GM19438 (cell line): ENCODE measurements around the gene PTGDR2.
A peak's percentile ranks its signal among the peaks of the same experiment; 100 is the strongest.
"Not testable (repeated sequence)": the region's sequence is repeated elsewhere in the genome, so short reads cannot be mapped to it uniquely, and the experiment has no call there.

ENCODE experiments used
- ATAC-seq: cut with Tn5 transposase; IDR thresholded peaks from one replicate; pipeline ENCODE4 v1.9.1; 2021; ENCODE audit warnings: low read depth; ENCODE audit not compliant: unreplicated experiment

The PTGDR2 gene

GRCh38 chr11:60844045-60844869 lies 11.5 kb downstream of the PTGDR2 start:
- ATAC-seq = no peak

- ATAC-seq = no peak
Observed at GRCh38 chr11:60842668-60843600, 12.8 kb downstream of the PTGDR2 start.

- peak; percentile 79 for ATAC-seq
Observed at GRCh38 chr11:60841797-60842667, 13.7 kb downstream of the PTGDR2 start, which contains the start of gene CCDC86. Gene CCDC86, plus strand, starts transcription at chr11:60842113. Its CDS starts 12 bp downstream, at chr11:60842125.

- no peak for ATAC-seq
Observed at GRCh38 chr11:60840470-60841430, 15.0 kb downstream of the PTGDR2 start.

DNA sequence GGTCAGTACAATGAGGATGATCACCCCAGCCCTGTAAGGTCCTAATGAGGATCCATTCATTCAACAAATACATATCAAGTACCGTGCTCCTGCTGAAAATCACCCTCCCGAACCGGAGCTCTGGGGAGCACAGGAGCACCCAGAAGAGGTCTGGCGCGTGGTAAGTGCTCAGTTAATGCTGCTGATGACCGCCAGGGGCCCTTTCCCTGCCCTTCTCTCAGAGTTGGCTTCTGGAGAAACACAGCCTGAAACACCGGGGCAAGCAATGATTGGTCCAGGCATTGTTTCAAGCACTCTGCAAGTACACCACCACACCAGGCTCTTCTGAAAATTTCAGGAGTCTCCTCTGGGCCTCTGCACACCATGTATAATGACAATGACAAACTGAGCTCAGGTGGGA lies 17.6 kb downstream of the PTGDR2 start:
- ATAC-seq = no peak

- no peak for ATAC-seq
Observed at GRCh38 chr11:60836866-60837515, 18.8 kb downstream of the PTGDR2 start.

DNA sequence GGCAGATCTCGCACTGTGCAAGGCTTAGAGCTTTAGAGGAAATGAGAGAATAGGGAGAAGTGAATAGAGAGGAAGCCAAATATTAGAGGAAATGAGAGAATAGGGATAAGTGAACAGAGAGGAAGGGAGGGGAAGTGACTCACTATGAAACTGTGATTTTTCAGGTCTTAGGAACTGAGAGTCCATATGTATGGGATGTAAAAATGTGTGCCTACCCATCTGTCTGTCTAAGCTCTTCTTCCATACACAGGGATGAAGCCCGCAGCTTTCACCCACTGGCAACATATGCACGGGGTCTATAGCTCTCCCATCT lies 20.3 kb downstream of the PTGDR2 start:
- no peak for ATAC-seq

DNA sequence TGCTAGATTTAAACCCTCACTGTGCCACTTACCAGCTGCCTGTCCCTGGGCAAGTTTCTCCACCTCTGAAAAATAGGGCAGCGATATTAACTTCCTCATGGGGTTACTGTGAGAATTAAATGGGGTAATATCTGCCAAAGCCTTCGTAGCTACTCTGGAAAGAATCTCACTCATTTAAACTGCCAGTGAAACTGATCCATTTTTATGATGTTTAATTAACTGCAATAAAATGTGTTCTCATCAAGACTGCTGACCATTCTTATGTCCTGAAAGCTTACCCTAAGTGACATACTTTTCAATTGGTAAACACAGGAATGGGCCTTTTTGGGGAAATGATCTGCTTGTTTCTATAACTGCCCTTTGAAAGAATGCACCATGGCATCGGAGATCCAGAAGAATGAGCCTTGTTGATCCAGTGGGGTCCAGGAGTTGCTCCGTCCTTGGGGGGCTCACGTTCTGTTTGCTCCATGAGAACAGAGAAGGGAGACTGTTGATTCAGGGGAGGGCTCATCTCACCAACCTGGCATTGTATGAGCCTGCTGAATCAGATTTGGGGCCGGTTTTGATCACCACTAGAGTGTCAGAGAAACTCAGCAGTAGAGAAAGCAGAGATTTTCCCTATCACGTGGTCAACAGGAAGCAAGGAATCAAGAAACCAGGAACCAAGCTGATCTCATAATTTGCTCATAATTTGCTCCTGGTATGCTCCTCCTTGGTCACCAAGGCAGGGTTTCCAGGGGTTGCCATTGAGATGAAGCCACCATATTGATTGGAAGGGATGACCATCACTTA lies 20.8 kb downstream of the PTGDR2 start:
- ATAC-seq = no peak

GRCh38 chr11:60831501-60832079 lies 24.2 kb downstream of the PTGDR2 start:
- no peak for ATAC-seq

DNA sequence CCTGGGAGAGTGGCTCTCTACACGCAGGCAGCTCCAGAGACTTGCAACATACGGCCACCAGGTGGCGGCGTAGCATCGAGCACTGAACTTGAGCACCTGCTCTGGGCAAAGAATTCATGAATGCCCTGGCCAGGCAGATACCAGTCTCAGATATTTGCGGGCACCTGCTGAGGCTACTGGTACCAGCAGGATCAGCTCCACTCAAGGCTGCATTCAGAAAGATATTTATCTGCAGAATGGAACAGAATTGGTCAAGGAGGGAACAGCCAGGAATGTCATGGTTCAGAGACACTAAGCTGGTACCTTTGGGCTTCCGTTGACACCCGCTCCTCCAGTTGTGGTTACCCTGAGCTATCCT lies 24.6 kb downstream of the PTGDR2 start:
- peak; percentile 78 for ATAC-seq

- ATAC-seq = peak; percentile 35
Observed at GRCh38 chr11:60830478-60831142, 25.1 kb downstream of the PTGDR2 start.

DNA sequence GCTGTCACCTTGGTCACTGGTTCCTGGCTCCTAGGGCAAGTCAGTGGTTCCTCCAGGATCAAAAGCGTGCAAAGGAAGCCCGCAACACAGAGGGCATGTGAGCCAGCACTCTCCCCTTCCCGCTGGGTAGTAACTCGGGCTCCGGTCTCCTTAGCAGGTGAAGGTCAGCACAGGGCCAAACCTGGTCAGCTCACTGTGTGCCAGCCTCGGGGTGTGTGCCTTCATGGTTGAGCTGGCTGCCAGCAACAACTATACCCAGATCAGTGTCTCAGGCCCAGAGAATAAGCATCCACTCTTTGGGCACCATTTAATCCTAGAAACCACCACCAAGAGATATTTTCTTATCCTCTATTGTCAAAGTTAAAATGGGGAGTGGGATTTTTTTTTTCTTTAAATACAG lies 30.0 kb downstream of the PTGDR2 start:
- no peak for ATAC-seq

GRCh38 chr11:60825118-60825517 lies 30.6 kb downstream of the PTGDR2 start:
- no peak for ATAC-seq

DNA sequence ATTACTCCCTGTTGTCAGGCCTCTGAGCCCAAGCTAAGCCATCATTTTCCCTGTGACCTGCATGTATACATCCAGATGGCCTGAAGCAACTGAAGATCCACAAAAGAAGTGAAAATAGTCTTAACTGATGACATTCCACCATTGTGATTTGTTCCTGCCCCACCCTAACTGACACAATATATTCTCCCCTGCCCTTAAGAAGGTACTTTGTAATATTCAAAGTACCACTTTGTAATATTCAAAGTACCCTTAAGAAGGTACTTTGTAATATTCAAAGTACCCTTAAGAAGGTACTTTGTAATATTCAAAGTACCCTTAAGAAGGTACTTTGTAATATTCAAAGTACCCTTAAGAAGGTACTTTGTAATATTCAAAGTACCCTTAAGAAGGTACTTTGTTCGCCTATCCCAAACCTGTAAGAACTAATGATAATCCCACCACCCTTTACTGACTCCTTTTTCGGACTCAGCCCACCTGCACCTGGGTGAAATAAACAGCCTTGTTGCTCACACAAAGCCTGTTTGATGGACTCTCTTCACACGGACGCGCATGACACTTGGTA lies 31.9 kb downstream of the PTGDR2 start:
- not testable (repeated sequence) for ATAC-seq

- no peak for ATAC-seq
Observed at GRCh38 chr11:60821827-60822599, 33.7 kb downstream of the PTGDR2 start.

DNA sequence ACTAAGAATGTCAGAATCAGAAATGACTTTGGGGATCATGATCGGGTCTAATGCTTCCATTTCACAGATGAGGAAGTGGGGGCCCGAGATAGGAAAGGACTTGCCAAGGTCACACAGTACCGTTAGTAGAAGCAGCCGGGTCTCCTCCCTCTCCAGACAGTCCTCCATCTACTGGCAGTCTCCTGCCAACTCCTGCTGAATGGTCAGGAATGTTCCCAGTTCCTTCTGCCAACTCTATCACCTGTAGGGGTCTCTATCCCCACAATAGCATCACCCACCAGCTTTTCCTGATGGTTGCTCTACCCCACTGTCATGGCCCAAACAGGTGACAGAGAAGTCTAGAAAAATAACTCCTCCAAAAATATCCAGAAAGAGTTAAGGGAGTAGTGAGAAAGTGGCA lies 37.7 kb downstream of the PTGDR2 start:
- ATAC-seq = no peak
